ENCODE results near the gene RBFOX1. TPM values are rescaled to one million over a fixed set of nuclear protein-coding genes. Genes with fewer than 3 reads are reported as not detected.

Gene RBFOX1
- total and polyA plus RNA-seq, 2 donors from 2014 or later = 0.24 to 0.66 TPM

GRCh38 chr16:7546948-7547347 is 214.3 kb downstream of the RBFOX1 start:
- Histone ChIP-seq H3K9ac (ENCODE audit: low read length in 3 of 3) (no peak overlapping the region), H3K27me3 (ENCODE audit: control insufficient read depth, insufficient read depth, low read length) (no peaks in the 10 kb centered on the region), H3K9me3 (ENCODE audit: control insufficient read depth in 2 of 3, insufficient read depth in 1 of 3, low read length in 3 of 3) (no peaks in the 10 kb centered on the region), H3K36me3 (ENCODE audit: control insufficient read depth in 2 of 3, insufficient read depth in 3 of 3, low read length in 3 of 3) (no peaks in the 10 kb centered on the region), H3K4me1 (ENCODE audit: control insufficient read depth in 2 of 3, insufficient read depth in 2 of 3, low read depth in 1 of 3, low read length in 3 of 3) (no peaks in the 10 kb centered on the region), H3K4me3 (ENCODE audit: low read length in 3 of 3) (no peak overlapping the region), H3K27ac (ENCODE audit: low read depth in 2 of 2, low read length in 2 of 2) (no peak overlapping the region)
- peak in 2 of 5 donors; percentile 4 to 11 for DNase-seq
- FAIRE-seq = no peak
- intact Hi-C loops (cut with DNase I) = no loop called here
- TF ChIP-seq CTCF (IDR thresholded peaks at IDR 0.05; ENCODE audit: borderline replicate concordance, extremely low read depth, insufficient read depth) = no peak

- no peaks in the 10 kb centered on the region for H3K4me1 ChIP-seq (ENCODE audit: control insufficient read depth in 2 of 3, insufficient read depth in 2 of 3, low read depth in 1 of 3, low read length in 3 of 3)
- TF ChIP-seq CTCF (IDR thresholded peaks at IDR 0.05; ENCODE audit: borderline replicate concordance, extremely low read depth, insufficient read depth) = no peak
- H3K9ac ChIP-seq (ENCODE audit: low read length in 3 of 3) = no peak overlapping the region
- H3K27ac ChIP-seq (ENCODE audit: low read depth in 2 of 2, low read length in 2 of 2) = no peak overlapping the region
- FAIRE-seq = no peak
- no peak for DNase-seq
- H3K9me3 ChIP-seq (ENCODE audit: control insufficient read depth in 2 of 3, insufficient read depth in 1 of 3, low read length in 3 of 3) = no peaks in the 10 kb centered on the region
- H3K27me3 ChIP-seq (ENCODE audit: control insufficient read depth, insufficient read depth, low read length) = no peaks in the 10 kb centered on the region
- H3K4me3 ChIP-seq (ENCODE audit: low read length in 3 of 3) = no peak overlapping the region
- H3K36me3 ChIP-seq (ENCODE audit: control insufficient read depth in 2 of 3, insufficient read depth in 3 of 3, low read length in 3 of 3) = no peaks in the 10 kb centered on the region
- intact Hi-C loops (cut with DNase I) = no loop called here
These were observed 215.1 kb downstream of the RBFOX1 start for GRCh38 chr16:7547736-7548135.

GRCh38 chr16:7548796-7549318 is 216.2 kb downstream of the RBFOX1 start:
- Histone ChIP-seq H3K9me3 (ENCODE audit: control insufficient read depth in 2 of 3, insufficient read depth in 1 of 3, low read length in 3 of 3) (no peaks in the 10 kb centered on the region), H3K36me3 (ENCODE audit: control insufficient read depth in 2 of 3, insufficient read depth in 3 of 3, low read length in 3 of 3) (no peaks in the 10 kb centered on the region), H3K27me3 (ENCODE audit: control insufficient read depth, insufficient read depth, low read length) (no peaks in the 10 kb centered on the region), H3K9ac (ENCODE audit: low read length in 3 of 3) (no peak overlapping the region), H3K27ac (ENCODE audit: low read depth in 2 of 2, low read length in 2 of 2) (no peak overlapping the region), H3K4me1 (ENCODE audit: control insufficient read depth in 2 of 3, insufficient read depth in 2 of 3, low read depth in 1 of 3, low read length in 3 of 3) (no peaks in the 10 kb centered on the region), H3K4me3 (ENCODE audit: low read length in 3 of 3) (no peak overlapping the region)
- FAIRE-seq = no peak
- no peak for TF ChIP-seq CTCF (IDR thresholded peaks at IDR 0.05; ENCODE audit: borderline replicate concordance, extremely low read depth, insufficient read depth)
- no peak for DNase-seq
- intact Hi-C loops (cut with DNase I) = no loop called here

- no peak for FAIRE-seq
- intact Hi-C loops (cut with DNase I) = no loop called here
- H3K27ac ChIP-seq (ENCODE audit: low read depth in 2 of 2, low read length in 2 of 2) = no peak overlapping the region
- no peak for DNase-seq
- H3K4me3 ChIP-seq (ENCODE audit: low read length in 3 of 3) = no peak overlapping the region
- no peaks in the 10 kb centered on the region for H3K27me3 ChIP-seq (ENCODE audit: control insufficient read depth, insufficient read depth, low read length)
- H3K36me3 ChIP-seq (ENCODE audit: control insufficient read depth in 2 of 3, insufficient read depth in 3 of 3, low read length in 3 of 3) = no peaks in the 10 kb centered on the region
- H3K4me1 ChIP-seq (ENCODE audit: control insufficient read depth in 2 of 3, insufficient read depth in 2 of 3, low read depth in 1 of 3, low read length in 3 of 3) = no peaks in the 10 kb centered on the region
- TF ChIP-seq CTCF (IDR thresholded peaks at IDR 0.05; ENCODE audit: borderline replicate concordance, extremely low read depth, insufficient read depth) = no peak
- H3K9ac ChIP-seq (ENCODE audit: low read length in 3 of 3) = no peak overlapping the region
- H3K9me3 ChIP-seq (ENCODE audit: control insufficient read depth in 2 of 3, insufficient read depth in 1 of 3, low read length in 3 of 3) = no peaks in the 10 kb centered on the region
These were observed 217.5 kb downstream of the RBFOX1 start for GRCh38 chr16:7550096-7550495.
